Measurements from ENCODE around the gene HIGD1A.

HIGD1A gene

DNA sequence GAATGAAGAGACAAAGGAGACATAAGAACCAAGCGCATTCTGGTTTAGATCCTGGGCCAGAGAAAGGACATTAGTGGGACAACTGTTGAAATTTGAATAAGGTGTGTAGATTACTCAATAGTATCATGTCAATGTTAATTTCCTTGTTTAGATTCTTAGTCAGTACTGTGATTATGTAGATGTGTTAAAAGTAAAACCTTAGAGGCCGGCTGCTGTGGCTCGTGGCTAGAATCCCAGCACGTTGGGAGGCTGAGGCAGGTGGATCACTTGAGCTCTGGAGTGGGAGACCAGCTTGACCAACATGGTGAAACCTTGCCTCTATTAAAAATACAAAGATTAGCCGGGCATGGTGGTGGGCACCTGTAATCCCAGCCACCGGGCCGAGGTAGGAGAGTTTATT, 44.7 kb upstream of the HIGD1A start:
- no peak overlapping the region for H3K27ac ChIP-seq (ENCODE audit: low read depth, low read length, poor library complexity, severe bottlenecking)
- no peaks in the 10 kb centered on the region for H3K36me3 ChIP-seq (ENCODE audit: insufficient read depth, low read length)
- no peaks in the 10 kb centered on the region for H3K4me1 ChIP-seq (ENCODE audit: insufficient read depth, low read length, severe bottlenecking)
- H3K27me3 ChIP-seq (ENCODE audit: insufficient read depth, low read length) = no peaks in the 10 kb centered on the region
- no peaks in the 10 kb centered on the region for H3K79me2 ChIP-seq (ENCODE audit: insufficient read depth, low read length)
- no peaks in the 10 kb centered on the region for H3K9me2 ChIP-seq (ENCODE audit: low read depth, low read length)
- no peaks in the 10 kb centered on the region for H3K9me3 ChIP-seq (ENCODE audit: low read length)
- TF ChIP-seq CTCF (IDR thresholded peaks at IDR 0.05; ENCODE audit: low read length) (no peak), EZH2 (IDR thresholded peaks at IDR 0.05; ENCODE audit: borderline replicate concordance, low read length) (no peak)
- H3K4me2 ChIP-seq (ENCODE audit: low read length) = no peak overlapping the region
- H4K20me1 ChIP-seq (ENCODE audit: insufficient read depth, low read length) = no peaks in the 10 kb centered on the region
- no peak overlapping the region for H3K4me3 ChIP-seq (ENCODE audit: low read depth, low read length, poor library complexity, severe bottlenecking)
- H3F3A ChIP-seq (ENCODE audit: insufficient read depth, low read length) = no peaks in the 10 kb centered on the region
- H2AFZ ChIP-seq (ENCODE audit: low read length) = no peak overlapping the region
- H3K9ac ChIP-seq (ENCODE audit: low read length) = no peak overlapping the region

DNA sequence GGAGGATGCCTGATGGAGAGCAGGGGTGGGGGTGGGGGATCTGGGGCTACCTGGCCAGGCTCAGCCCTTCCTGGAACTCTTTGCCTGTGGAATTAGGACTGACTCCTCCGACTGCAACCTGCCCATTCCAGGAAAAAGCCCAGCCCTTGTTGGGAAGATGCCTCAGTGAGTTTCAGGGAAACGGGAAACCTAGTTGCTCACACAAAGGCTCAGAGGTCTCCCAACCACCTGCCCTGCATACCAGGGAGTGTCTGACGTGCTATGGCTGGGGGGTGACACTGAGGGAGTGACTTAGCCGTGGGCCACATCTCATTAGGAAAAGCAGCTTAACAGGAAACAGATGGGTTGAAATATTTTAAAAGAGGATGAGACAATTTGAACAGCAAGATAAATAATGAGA, 43.4 kb upstream of the HIGD1A start:
- H3K9me2 ChIP-seq (ENCODE audit: low read depth, low read length) = no peaks in the 10 kb centered on the region
- H3K4me1 ChIP-seq (ENCODE audit: insufficient read depth, low read length, severe bottlenecking) = no peaks in the 10 kb centered on the region
- H3K27me3 ChIP-seq (ENCODE audit: insufficient read depth, low read length) = no peaks in the 10 kb centered on the region
- no peak overlapping the region for H3K4me2 ChIP-seq (ENCODE audit: low read length)
- H3K9me3 ChIP-seq (ENCODE audit: low read length) = no peaks in the 10 kb centered on the region
- H3K36me3 ChIP-seq (ENCODE audit: insufficient read depth, low read length) = no peaks in the 10 kb centered on the region
- H3K27ac ChIP-seq (ENCODE audit: low read depth, low read length, poor library complexity, severe bottlenecking) = no peak overlapping the region
- TF ChIP-seq EZH2 (IDR thresholded peaks at IDR 0.05; ENCODE audit: borderline replicate concordance, low read length) (no peak), CTCF (IDR thresholded peaks at IDR 0.05; ENCODE audit: low read length) (no peak)
- H3K9ac ChIP-seq (ENCODE audit: low read length) = no peak overlapping the region
- no peaks in the 10 kb centered on the region for H4K20me1 ChIP-seq (ENCODE audit: insufficient read depth, low read length)
- no peaks in the 10 kb centered on the region for H3K79me2 ChIP-seq (ENCODE audit: insufficient read depth, low read length)
- no peaks in the 10 kb centered on the region for H3F3A ChIP-seq (ENCODE audit: insufficient read depth, low read length)
- H3K4me3 ChIP-seq (ENCODE audit: low read depth, low read length, poor library complexity, severe bottlenecking) = no peak overlapping the region
- H2AFZ ChIP-seq (ENCODE audit: low read length) = no peak overlapping the region

DNA sequence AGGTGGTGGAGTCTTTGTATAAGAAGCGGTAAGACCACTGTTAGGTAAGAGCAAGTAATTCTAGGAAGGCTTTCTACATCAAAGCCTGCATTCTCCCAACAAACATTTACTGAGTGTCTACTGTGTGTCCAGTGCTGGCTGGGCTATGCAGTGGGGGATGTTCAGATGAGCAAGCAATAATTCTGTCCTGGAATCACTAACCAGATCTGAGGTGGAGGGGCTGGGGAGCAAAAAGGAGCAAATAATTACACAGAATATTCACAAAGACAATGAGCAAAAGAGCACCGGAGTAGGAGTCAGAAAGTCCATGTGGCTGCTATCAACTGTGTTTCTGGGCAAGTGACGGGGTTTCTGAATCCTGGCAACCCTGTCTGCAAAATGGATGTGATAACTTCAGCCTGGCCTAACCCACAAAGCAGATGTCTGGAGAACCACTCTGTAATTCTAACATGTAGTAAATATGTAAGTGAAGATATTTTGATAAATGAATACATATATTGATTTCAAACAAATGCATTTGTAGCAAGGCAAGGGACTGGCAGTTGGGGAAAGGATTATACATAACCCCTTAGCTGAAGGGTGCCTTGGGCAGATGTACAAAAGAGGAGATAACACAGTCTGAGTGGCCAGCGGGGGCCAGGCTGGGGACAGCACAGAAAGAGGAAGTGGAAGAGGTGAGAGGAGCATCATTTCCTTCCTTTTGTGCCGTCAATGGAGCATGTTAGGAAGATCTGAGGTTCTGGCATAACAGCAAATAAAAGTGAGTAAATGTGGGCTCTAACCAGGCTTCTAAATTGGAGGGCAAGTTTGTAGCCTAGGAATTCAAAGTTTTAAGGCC, 42.6 kb upstream of the HIGD1A start:
- no peaks in the 10 kb centered on the region for H3K36me3 ChIP-seq (ENCODE audit: insufficient read depth, low read length)
- no peaks in the 10 kb centered on the region for H3K79me2 ChIP-seq (ENCODE audit: insufficient read depth, low read length)
- H2AFZ ChIP-seq (ENCODE audit: low read length) = no peak overlapping the region
- H3K9ac ChIP-seq (ENCODE audit: low read length) = no peak overlapping the region
- H3K9me2 ChIP-seq (ENCODE audit: low read depth, low read length) = no peaks in the 10 kb centered on the region
- TF ChIP-seq EZH2 (IDR thresholded peaks at IDR 0.05; ENCODE audit: borderline replicate concordance, low read length) = no peak
- no peak for TF ChIP-seq CTCF (IDR thresholded peaks at IDR 0.05; ENCODE audit: low read length)
- H3F3A ChIP-seq (ENCODE audit: insufficient read depth, low read length) = no peaks in the 10 kb centered on the region
- no peak overlapping the region for H3K4me3 ChIP-seq (ENCODE audit: low read depth, low read length, poor library complexity, severe bottlenecking)
- no peaks in the 10 kb centered on the region for H3K9me3 ChIP-seq (ENCODE audit: low read length)
- H3K27ac ChIP-seq (ENCODE audit: low read depth, low read length, poor library complexity, severe bottlenecking) = no peak overlapping the region
- H3K4me1 ChIP-seq (ENCODE audit: insufficient read depth, low read length, severe bottlenecking) = no peaks in the 10 kb centered on the region
- no peaks in the 10 kb centered on the region for H3K27me3 ChIP-seq (ENCODE audit: insufficient read depth, low read length)
- H4K20me1 ChIP-seq (ENCODE audit: insufficient read depth, low read length) = no peaks in the 10 kb centered on the region
- no peak overlapping the region for H3K4me2 ChIP-seq (ENCODE audit: low read length)

All from OCI-LY1 (cell line).